MV-4-11 (cell line): Measurements from ENCODE around the gene C4orf54.

Experiments used
- DNase-seq: peaks from one replicate; lab custom pipeline; 2025; lab: John Stamatoyannopoulos, UW

Gene C4orf54

GRCh38 chr4:99622341-99622740 lies 35.3 kb downstream of the C4orf54 start:
- DNase-seq = no peak

GRCh38 chr4:99617374-99617773 lies 40.3 kb downstream of the C4orf54 start:
- no peak for DNase-seq

- DNase-seq = no peak
Measured at GRCh38 chr4:99615170-99615820, 42.3 kb downstream of the C4orf54 start.

GRCh38 chr4:99614491-99614890 lies 43.1 kb downstream of the C4orf54 start:
- DNase-seq = no peak

GRCh38 chr4:99612704-99613103 lies 44.9 kb downstream of the C4orf54 start:
- no peak for DNase-seq

- DNase-seq = no peak
Measured at GRCh38 chr4:99612281-99612680, 45.3 kb downstream of the C4orf54 start.

GRCh38 chr4:99610605-99611175 lies 46.9 kb downstream of the C4orf54 start:
- no peak for DNase-seq

- DNase-seq = no peak
Measured at GRCh38 chr4:99608417-99608816, 49.2 kb downstream of the C4orf54 start.
